Breast epithelium (tissue), 3 donors: ENCODE results near the gene CFAP65.

Source experiments
- POLR2A ChIP-seq: fragments of 450-650 bp; IDR thresholded peaks from one replicate; pipeline ENCODE4 v1.6.1; 2016; ENCODE audit warnings: antibody characterized with exemption, mild to moderate bottlenecking, moderate library complexity
- POLR2AphosphoS5 ChIP-seq, 3 donors: sonication (generic); formaldehyde crosslinking; IDR thresholded peaks; one replicate each; pipeline ENCODE4 v1.6.1; 2017; ENCODE audit warnings: antibody characterized with exemption in 3 of 3
- TF ChIP-seq, protein P1 (sequence below), 3 donors: fragments of 450-650 bp; IDR thresholded peaks; one replicate each; pipeline ENCODE4 v1.5.1; 2016 to 2017; ENCODE audit warnings: antibody characterized with exemption in 3 of 3, mild to moderate bottlenecking in 3 of 3, moderate library complexity in 3 of 3

- TF ChIP-seq, protein P1, sequence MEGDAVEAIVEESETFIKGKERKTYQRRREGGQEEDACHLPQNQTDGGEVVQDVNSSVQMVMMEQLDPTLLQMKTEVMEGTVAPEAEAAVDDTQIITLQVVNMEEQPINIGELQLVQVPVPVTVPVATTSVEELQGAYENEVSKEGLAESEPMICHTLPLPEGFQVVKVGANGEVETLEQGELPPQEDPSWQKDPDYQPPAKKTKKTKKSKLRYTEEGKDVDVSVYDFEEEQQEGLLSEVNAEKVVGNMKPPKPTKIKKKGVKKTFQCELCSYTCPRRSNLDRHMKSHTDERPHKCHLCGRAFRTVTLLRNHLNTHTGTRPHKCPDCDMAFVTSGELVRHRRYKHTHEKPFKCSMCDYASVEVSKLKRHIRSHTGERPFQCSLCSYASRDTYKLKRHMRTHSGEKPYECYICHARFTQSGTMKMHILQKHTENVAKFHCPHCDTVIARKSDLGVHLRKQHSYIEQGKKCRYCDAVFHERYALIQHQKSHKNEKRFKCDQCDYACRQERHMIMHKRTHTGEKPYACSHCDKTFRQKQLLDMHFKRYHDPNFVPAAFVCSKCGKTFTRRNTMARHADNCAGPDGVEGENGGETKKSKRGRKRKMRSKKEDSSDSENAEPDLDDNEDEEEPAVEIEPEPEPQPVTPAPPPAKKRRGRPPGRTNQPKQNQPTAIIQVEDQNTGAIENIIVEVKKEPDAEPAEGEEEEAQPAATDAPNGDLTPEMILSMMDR (IDR thresholded peaks at IDR 0.05) = no peak
- no peak for TF ChIP-seq POLR2A
- TF ChIP-seq POLR2AphosphoS5 (IDR thresholded peaks at IDR 0.05) = no peak
Measured at GRCh38 chr2:219020604-219021365, 20.5 kb downstream of the CFAP65 start.
